ENCODE data around the gene NCKAP5. TPM values are rescaled to one million over a fixed set of nuclear protein-coding genes. Genes with fewer than 3 reads are reported as not detected.

Gene NCKAP5
- total and polyA plus RNA-seq, 2 of the 8 experiments (the other 6 are each of a cell fraction or from before 2014, with no cell fraction given): 0.27 to 0.86 TPM

DNA sequence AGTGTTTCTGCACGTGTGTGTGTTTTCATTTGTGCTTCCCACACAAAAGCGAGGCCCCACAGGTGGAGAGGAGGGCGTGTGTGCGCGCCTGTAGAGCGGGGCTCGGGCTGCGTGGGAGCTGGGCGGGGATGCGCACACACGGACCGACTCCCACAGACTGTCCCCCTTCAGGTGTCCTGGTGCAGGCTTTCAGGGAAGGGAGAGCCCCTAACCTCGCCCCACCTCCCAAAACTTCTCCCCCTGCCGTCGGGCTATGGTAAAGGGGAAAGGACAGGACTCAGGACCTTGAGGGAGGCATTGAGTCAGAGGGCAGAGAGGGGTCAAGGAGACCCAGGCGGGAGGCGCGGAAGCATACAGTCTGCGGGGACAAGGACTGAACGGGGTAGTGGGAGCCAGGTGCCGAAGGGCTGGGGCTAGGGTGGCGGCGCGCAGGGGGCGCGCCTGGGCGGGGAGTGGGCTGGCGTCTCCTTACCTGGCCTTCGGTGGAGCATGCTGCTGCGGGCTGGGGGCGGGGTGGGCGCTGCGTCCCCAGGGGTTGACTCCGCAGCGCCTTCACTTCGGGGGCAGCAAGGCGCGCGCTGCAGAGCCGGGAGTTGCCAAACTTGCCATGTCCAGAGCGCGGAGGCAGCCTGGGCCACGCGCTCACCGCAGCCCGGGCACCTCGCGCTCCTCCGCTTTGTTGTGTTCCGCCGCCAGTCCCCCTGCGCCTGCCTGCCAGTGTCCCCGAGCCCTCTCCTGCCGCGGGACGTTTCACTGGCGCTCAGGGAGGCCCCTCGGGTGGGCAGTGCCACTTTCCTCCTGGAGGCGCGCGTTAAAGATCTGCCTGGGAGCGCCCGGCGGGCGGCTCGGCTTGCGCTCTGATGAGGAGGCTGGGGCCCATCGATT is 302.0 kb downstream of the NCKAP5 start (continued):
- TF ChIP-seq CHD7 (IDR thresholded peaks at IDR 0.05; ENCODE audit: insufficient replicate concordance, low read length) (no peak), TAF7 (optimal IDR thresholded peaks at IDR 0.05; ENCODE audit: borderline replicate concordance, low read depth, low read length) (no peak), SIN3A (conservative IDR thresholded peaks at IDR 0.05 in 1 of 2, IDR thresholded peaks at IDR 0.05 in 1 of 2; ENCODE audit: low read depth in 1 of 2, low read length in 2 of 2) (no peak), RAD21 (IDR thresholded peaks at IDR 0.05 in 1 of 2, conservative IDR thresholded peaks at IDR 0.05 in 1 of 2; ENCODE audit: low read depth in 2 of 2, low read length in 2 of 2) (peak; percentile 24 to 40; a peak in 3 of 4 replicates), POU5F1 (IDR thresholded peaks at IDR 0.05; ENCODE audit: low read depth, low read length) (no peak)
